Progenitor cell of endocrine pancreas (in vitro differentiated cells): ENCODE results near the gene NECTIN1. TPM values are rescaled to one million over a fixed set of nuclear protein-coding genes. Genes with fewer than 3 reads are reported as not detected.

Experiments used
- DNase-seq: peaks from one replicate; pipeline ENCODE4 v3.0.0; 2021; ENCODE audit warnings: low spot score; ENCODE audit not compliant: unreplicated experiment
- H3K27ac Mint-ChIP-seq: 2 replicates; pipeline ENCODE4 v1.8.0; 2021; ENCODE audit warnings: mild to moderate bottlenecking, moderate library complexity, mixed read lengths
- H3K27me3 Mint-ChIP-seq: 2 replicates; pipeline ENCODE4 v1.8.0; 2021; ENCODE audit warnings: mixed read lengths
- H3K36me3 Mint-ChIP-seq: 2 replicates; pipeline ENCODE4 v1.8.0; 2022; ENCODE audit warnings: mixed read lengths; ENCODE audit not compliant: insufficient read depth
- H3K4me1 Mint-ChIP-seq: 2 replicates; pipeline ENCODE4 v1.8.0; 2021; ENCODE audit warnings: low read depth, mixed read lengths
- H3K4me3 Mint-ChIP-seq: 2 replicates; pipeline ENCODE4 v1.8.0; 2021; ENCODE audit warnings: low read depth, mild to moderate bottlenecking, moderate library complexity, mixed read lengths
- H3K9me3 Mint-ChIP-seq: 2 replicates; pipeline ENCODE4 v1.8.0; 2021; ENCODE audit warnings: low read depth, mixed read lengths
- CTCF ChIP-seq: fragments of 200-600 bp; sonication (generic); IDR thresholded peaks from one replicate; pipeline ENCODE4 v1.5.0; 2021; ENCODE audit warnings: antibody characterized with exemption, mild to moderate bottlenecking; ENCODE audit not compliant: unreplicated experiment
- total RNA-seq: library from RNA; stranded (reverse); gene quantifications from 2 replicates; pipeline ENCODE4 v1.2.1, GENCODE V29; 2021

NECTIN1 gene
- total RNA-seq, 1 donor from 2014 or later = 42.1 TPM

- no peaks in the 10 kb centered on the region for H3K36me3 Mint-ChIP-seq
- peak overlapping the region; percentile 61 for H3K4me3 Mint-ChIP-seq
- TF ChIP-seq CTCF = no peak
- peaks cover 82% of the 10 kb centered on the region for H3K4me1 Mint-ChIP-seq
- no peak for DNase-seq
- H3K9me3 Mint-ChIP-seq = no peaks in the 10 kb centered on the region
- H3K27ac Mint-ChIP-seq = peak overlapping the region; percentile 79
- no peaks in the 10 kb centered on the region for H3K27me3 Mint-ChIP-seq
These were observed 16.3 kb downstream of the NECTIN1 start for GRCh38 chr11:119712459-119713358.

- no peak for TF ChIP-seq CTCF
- peak overlapping the region; percentile 31 for H3K4me3 Mint-ChIP-seq
- no peaks in the 10 kb centered on the region for H3K27me3 Mint-ChIP-seq
- no peak overlapping the region for H3K27ac Mint-ChIP-seq
- no peak for DNase-seq
- H3K9me3 Mint-ChIP-seq = no peaks in the 10 kb centered on the region
- H3K4me1 Mint-ChIP-seq = peaks cover 83% of the 10 kb centered on the region
- no peaks in the 10 kb centered on the region for H3K36me3 Mint-ChIP-seq
These were observed 17.0 kb downstream of the NECTIN1 start for GRCh38 chr11:119712006-119712405.

GRCh38 chr11:119711476-119711875 lies 17.5 kb downstream of the NECTIN1 start:
- Mint-ChIP-seq H3K4me1 (peaks cover 79% of the 10 kb centered on the region), H3K27me3 (no peaks in the 10 kb centered on the region), H3K9me3 (no peaks in the 10 kb centered on the region), H3K27ac (peak overlapping the region; percentile 69), H3K4me3 (peak overlapping the region; percentile 62), H3K36me3 (no peaks in the 10 kb centered on the region)
- no peak for TF ChIP-seq CTCF
- DNase-seq = no peak

- H3K27me3 Mint-ChIP-seq = no peaks in the 10 kb centered on the region
- H3K9me3 Mint-ChIP-seq = no peaks in the 10 kb centered on the region
- no peak for DNase-seq
- TF ChIP-seq CTCF = no peak
- H3K36me3 Mint-ChIP-seq = no peaks in the 10 kb centered on the region
- H3K4me1 Mint-ChIP-seq = peaks cover 78% of the 10 kb centered on the region
- no peak overlapping the region for H3K4me3 Mint-ChIP-seq
- peak overlapping the region; percentile 71 for H3K27ac Mint-ChIP-seq
These were observed 18.6 kb downstream of the NECTIN1 start for GRCh38 chr11:119710417-119710816.

GRCh38 chr11:119709638-119710346 lies 19.2 kb downstream of the NECTIN1 start:
- Mint-ChIP-seq H3K4me1 (peaks cover 81% of the 10 kb centered on the region), H3K9me3 (no peaks in the 10 kb centered on the region), H3K27ac (peak overlapping the region; percentile 44), H3K27me3 (no peaks in the 10 kb centered on the region), H3K4me3 (no peak overlapping the region), H3K36me3 (peaks cover 2% of the 10 kb centered on the region)
- no peak for DNase-seq
- no peak for TF ChIP-seq CTCF
